GDM1 (cell line): ENCODE results near the gene AGBL4.
A peak's percentile ranks its signal among the peaks of the same experiment; 100 is the strongest.
"Not testable (repeated sequence)": the region's sequence is repeated elsewhere in the genome, so short reads cannot be mapped to it uniquely, and the experiment has no call there.

Experiments
- DNase-seq: peaks from one replicate; lab custom pipeline; 2025; lab: John Stamatoyannopoulos, UW

AGBL4 gene

GRCh38 chr1:48532976-48533375 is 1490.8 kb downstream of the AGBL4 start:
- no peak for DNase-seq

- DNase-seq: peak; percentile 17
These were observed 1492.9 kb downstream of the AGBL4 start for GRCh38 chr1:48530727-48531351.

- DNase-seq: no peak
These were observed 1496.7 kb downstream of the AGBL4 start for GRCh38 chr1:48527051-48527450.

GRCh38 chr1:48526008-48526710 is 1497.6 kb downstream of the AGBL4 start:
- DNase-seq: no peak

- DNase-seq: no peak
These were observed 1498.8 kb downstream of the AGBL4 start for GRCh38 chr1:48524892-48525467.

- DNase-seq: no peak
These were observed 1500.2 kb downstream of the AGBL4 start for GRCh38 chr1:48523558-48523957.

GRCh38 chr1:48519896-48520295 is 1503.9 kb downstream of the AGBL4 start:
- not testable (repeated sequence) for DNase-seq

- DNase-seq: no peak
These were observed 1516.9 kb downstream of the AGBL4 start for GRCh38 chr1:48506870-48507269.

GRCh38 chr1:48500541-48501450 is 1523.0 kb downstream of the AGBL4 start:
- no peak for DNase-seq

- no peak for DNase-seq
These were observed 1524.5 kb downstream of the AGBL4 start for GRCh38 chr1:48499211-48499735.

GRCh38 chr1:48498096-48498791 is 1525.5 kb downstream of the AGBL4 start:
- peak; percentile 14 for DNase-seq

- DNase-seq: no peak
These were observed 1527.8 kb downstream of the AGBL4 start for GRCh38 chr1:48495911-48496310.

- no peak for DNase-seq
These were observed 1528.6 kb downstream of the AGBL4 start for GRCh38 chr1:48495166-48495565.

GRCh38 chr1:48493970-48494769 is 1529.6 kb downstream of the AGBL4 start:
- DNase-seq: no peak

GRCh38 chr1:48493041-48493440 is 1530.7 kb downstream of the AGBL4 start:
- no peak for DNase-seq

- no peak for DNase-seq
These were observed 1531.4 kb downstream of the AGBL4 start for GRCh38 chr1:48492392-48492791.

- no peak for DNase-seq
These were observed 1535.0 kb downstream of the AGBL4 start for GRCh38 chr1:48488721-48489120.
